Stimulated activated CD4-positive, alpha-beta T cell treated with anti-CD3 and anti-CD28 coated beads, Interleukin-15, amount 100 ng/mL, for 1 hour (primary cell): ENCODE data around the gene OVCA2.

Source experiments
- DNase-seq, 2 donors: peaks; one replicate each; pipeline ENCODE4 v3.0.0-alpha.2; 2020; ENCODE audit warnings: low read depth in 1 of 2, low spot score in 1 of 2

Gene OVCA2

DNA sequence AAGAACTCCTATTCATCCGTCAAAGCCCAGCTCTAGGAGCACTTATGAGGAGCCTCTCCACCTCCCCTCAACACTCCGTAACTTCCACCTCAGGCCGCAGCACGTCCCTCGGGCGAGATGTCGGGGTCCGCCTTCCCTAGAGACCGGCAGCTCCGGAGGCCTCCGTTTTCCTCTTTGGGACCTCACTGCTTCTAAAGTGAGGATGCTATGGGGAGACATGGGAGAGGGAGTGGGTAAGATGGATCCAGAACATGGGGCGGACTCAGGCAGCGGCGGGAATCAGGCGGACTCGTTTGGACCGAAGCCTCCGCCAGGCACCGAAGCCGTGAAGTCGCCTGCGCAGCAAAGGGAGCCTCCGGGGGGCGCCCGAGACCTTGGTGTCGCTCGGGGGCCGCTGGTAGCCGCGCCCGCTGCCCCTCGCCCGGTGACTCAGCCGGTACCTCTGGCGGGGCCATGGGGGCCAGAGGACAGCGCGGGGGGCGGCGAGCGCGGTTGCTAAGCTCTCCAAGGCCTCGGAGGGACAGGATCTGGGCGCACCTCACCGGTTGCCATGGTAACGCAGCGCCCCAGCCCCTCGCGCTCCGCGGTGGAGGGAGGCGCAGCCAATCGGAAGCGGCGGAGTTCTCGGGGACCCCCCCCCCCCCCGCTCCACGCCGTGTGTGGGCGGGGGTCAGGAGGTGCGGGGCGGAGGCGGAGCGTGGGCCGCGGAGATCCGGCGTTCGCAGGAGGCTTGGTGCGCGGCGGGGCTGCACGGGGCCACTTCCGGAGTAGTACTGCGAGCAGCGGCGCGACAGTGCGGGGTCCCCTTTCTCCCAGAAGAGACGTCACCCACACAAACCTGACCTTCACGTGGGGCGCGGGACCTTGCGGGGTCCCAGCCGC, 11.8 kb downstream of the OVCA2 start:
- DNase-seq: peak; percentile 55 to 68

GRCh38 chr17:2054262-2054511, 12.4 kb downstream of the OVCA2 start:
- DNase-seq: no peak

GRCh38 chr17:2054512-2055291, 12.9 kb downstream of the OVCA2 start, which contains the start of gene HIC1:
TSS of gene HIC1 (plus strand) at chr17:2055103. CDS start at chr17:2056691, 1,588 bp downstream.
- DNase-seq: peak; percentile 67 to 77

DNA sequence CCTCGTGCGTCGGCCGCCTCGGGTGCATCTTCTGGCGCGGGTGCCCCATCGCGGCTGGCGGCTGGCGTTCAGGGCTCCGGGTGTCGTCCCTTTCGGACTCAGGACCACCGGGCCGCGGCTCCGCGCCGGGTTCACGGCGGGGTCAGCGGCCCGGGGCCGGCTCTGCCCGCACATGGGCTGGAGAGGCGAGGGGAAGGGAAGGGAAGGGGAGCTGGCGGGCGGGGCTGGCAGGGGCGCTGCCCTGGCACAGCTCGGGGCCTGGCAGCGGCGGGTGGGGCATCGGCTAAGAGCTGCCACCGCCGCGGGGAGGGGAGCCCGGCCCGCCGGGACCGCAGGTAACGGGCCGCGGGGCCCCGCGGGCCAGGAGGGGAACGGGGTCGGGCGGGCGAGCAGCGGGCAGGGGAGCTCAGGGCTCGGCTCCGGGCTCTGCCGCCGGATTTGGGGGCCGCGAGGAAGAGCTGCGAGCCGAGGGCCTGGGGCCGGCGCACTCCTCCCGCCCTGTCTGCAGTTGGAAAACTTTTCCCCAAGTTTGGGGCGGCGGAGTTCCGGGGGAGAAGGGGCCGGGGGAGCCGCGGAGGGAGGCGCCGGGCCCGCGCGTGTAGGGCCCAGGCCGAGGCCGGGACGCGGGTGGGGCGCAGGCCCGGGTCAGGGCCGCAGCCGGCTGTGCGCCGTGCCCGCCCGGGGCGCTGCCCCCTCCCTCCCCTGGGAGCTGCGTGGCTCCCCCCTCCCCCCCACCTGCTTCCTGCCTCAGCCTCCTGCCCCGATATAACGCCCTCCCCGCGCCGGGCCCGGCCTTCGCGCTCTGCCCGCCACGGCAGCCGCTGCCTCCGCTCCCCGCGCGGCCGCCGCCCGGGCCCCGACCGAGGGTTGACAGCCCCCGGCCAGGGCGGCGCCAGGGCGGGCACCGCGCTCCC, 13.7 kb downstream of the OVCA2 start:
- DNase-seq: no peak

DNA sequence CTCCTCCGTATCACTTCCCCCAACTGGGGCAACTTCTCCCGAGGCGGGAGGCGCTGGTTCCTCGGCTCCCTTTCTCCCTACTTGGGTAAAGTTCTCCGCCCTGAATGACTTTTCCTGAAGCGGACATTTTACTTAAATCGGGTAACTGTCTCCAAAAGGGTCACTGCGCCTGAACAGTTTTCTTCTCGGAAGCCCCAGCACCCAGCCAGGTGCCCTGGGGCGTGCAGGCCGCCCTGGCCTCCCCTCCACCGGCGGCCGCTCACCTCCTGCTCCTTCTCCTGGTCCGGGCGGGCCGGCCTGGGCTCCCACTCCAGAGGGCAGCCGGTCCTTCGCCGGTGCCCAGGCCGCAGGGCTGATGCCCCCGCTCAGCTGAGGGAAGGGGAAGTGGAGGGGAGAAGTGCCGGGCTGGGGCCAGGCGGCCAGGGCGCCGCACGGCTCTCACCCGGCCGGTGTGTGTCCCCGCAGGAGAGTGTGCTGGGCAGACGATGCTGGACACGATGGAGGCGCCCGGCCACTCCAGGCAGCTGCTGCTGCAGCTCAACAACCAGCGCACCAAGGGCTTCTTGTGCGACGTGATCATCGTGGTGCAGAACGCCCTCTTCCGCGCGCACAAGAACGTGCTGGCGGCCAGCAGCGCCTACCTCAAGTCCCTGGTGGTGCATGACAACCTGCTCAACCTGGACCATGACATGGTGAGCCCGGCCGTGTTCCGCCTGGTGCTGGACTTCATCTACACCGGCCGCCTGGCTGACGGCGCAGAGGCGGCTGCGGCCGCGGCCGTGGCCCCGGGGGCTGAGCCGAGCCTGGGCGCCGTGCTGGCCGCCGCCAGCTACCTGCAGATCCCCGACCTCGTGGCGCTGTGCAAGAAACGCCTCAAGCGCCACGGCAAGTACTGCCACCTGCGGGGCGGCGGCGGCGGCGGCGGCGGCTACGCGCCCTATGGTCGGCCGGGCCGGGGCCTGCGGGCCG, 14.7 kb downstream of the OVCA2 start:
- DNase-seq: peak; percentile 32 to 46

- DNase-seq: no peak
Observed at GRCh38 chr17:2057175-2057759, 15.4 kb downstream of the OVCA2 start.

DNA sequence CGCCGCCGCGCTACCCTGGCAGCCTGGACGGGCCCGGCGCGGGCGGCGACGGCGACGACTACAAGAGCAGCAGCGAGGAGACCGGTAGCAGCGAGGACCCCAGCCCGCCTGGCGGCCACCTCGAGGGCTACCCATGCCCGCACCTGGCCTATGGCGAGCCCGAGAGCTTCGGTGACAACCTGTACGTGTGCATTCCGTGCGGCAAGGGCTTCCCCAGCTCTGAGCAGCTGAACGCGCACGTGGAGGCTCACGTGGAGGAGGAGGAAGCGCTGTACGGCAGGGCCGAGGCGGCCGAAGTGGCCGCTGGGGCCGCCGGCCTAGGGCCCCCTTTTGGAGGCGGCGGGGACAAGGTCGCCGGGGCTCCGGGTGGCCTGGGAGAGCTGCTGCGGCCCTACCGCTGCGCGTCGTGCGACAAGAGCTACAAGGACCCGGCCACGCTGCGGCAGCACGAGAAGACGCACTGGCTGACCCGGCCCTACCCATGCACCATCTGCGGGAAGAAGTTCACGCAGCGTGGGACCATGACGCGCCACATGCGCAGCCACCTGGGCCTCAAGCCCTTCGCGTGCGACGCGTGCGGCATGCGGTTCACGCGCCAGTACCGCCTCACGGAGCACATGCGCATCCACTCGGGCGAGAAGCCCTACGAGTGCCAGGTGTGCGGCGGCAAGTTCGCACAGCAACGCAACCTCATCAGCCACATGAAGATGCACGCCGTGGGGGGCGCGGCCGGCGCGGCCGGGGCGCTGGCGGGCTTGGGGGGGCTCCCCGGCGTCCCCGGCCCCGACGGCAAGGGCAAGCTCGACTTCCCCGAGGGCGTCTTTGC, 16.2 kb downstream of the OVCA2 start:
- DNase-seq: no peak

GRCh38 chr17:2058586-2059546, 17.0 kb downstream of the OVCA2 start:
- peak in 1 of 2 donors; percentile 59 for DNase-seq

DNA sequence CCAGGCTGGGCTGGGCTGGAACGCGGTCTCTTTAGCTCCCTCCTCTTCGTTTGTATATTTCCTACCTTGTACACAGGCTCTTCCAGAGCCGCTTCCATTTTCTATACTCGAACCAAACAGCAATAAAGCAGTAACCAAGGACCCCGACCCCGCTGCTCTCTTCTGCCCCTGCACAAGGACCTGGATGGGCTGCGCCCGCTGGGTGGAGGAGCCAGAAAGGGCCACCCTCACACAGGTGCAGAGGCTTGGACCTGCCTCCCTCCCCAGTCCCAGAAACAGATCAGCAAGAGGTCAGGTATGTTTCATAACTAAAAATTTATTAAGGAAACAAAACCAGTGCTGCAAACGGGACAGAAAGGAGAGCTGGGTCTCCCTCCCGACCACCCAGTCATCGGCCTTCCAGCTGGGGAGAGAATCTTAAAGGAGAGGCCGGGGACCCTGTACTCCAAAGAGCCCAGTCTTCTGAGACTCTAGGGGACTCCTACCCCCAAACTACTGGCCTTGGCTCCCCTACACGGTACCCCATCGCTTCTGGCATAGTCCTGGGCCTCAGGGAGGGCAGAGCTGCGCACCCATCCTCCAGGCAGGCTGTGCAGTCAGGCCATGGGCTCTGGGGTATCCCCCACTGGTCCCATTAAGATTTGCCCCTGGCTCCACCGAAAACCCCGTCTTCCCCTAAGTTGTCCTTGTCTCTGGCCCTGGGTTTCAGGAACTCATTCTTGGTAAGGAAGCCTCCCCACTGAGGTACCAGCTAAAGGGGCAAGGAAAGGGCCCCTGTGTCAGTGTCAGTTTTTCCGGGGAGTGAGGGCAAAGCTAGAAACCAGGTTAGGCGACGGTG, 17.9 kb downstream of the OVCA2 start:
- no peak for DNase-seq

GRCh38 chr17:2060385-2060658, 18.5 kb downstream of the OVCA2 start:
- DNase-seq: no peak

GRCh38 chr17:2060681-2061440, 19.0 kb downstream of the OVCA2 start:
- no peak for DNase-seq

DNA sequence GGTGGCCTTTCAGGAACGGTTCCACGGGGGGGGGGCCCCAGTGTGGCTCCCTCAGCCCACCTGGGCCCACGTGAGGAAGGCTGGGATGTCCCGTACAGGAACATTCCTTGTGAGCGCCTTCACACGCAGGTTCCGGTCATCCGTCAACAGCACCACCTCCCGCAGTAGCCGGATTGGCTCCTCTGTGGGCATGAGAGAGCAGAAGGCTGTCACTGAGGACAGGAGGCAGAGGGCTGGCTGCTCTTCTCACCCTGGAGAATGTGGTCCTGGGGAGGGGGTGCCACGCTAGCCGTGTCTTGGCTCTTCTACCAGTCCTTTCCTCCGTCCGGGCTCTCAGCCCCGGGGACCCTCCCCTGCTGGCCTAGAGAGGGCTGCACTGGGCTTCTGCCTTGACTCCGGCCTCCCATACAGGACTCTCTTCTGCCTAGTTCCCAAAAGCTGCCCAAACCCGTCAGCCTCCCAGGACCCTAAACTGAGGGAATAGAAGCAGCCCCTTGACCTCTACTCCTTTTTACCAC, 19.7 kb downstream of the OVCA2 start:
- DNase-seq: no peak

DNA sequence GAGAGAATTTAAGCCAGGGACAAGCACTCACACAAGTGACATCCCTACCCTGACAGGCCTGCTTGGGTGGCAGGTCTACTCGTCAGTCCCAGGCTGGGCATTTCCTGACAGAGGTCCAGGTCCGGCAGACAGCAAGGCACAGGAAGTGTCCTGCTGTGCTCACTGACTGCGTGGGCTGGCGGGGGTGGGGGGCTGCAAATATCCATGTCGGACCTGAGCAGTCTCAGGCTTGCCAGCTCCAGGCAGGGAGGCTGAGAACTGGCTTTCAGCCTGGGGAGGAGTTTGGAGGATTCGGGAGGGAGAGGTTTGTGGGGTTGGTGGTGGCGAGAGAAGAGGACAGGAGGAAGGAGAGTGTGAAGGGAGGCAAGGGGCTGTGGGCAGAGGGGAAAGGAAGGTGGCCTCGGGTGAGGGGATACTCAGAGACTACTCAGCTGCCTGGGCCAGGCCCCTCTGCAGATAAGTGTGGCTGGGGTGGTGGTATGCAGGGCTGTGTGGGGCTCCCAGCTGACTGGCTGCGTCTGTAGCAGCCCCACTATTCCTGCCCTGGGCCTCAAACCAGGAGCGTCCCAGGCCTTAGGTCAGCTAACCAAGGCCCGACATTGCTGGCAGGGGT, 20.9 kb downstream of the OVCA2 start:
- no peak for DNase-seq

GRCh38 chr17:2063261-2064146, 21.7 kb downstream of the OVCA2 start:
- no peak for DNase-seq

GRCh38 chr17:2064147-2064489, 22.3 kb downstream of the OVCA2 start:
- no peak for DNase-seq
